HepG2 (cell line): ENCODE results near the gene SYN1. TPM values are rescaled to one million over a fixed set of nuclear protein-coding genes. Genes with fewer than 3 reads are reported as not detected.

ENCODE experiments used
- RBM39 ChIP-seq: fragments of 200-400 bp; formaldehyde crosslinking; IDR thresholded peaks from one replicate; pipeline ENCODE4 v1.6.1; 2018; ENCODE audit warnings: antibody characterized with exemption, mild to moderate bottlenecking, low read depth, low read length; ENCODE audit not compliant: poor library complexity, severe bottlenecking
- RXRA ChIP-seq: sonication (generic); formaldehyde crosslinking; IDR thresholded peaks from 2 replicates; pipeline ENCODE4 v1.5.1; 2020; ENCODE audit warnings: missing genetic modification reagents
- ZFX ChIP-seq: sonication (generic); formaldehyde crosslinking; IDR thresholded peaks from 2 replicates; pipeline ENCODE4 v1.4.0; 2020; ENCODE audit warnings: mild to moderate bottlenecking, low read depth, missing genetic modification reagents, moderate library complexity
- ZNF501 ChIP-seq: sonication (generic); formaldehyde crosslinking; IDR thresholded peaks from 2 replicates; pipeline ENCODE4 v1.5.1; 2020; ENCODE audit warnings: mild to moderate bottlenecking, moderate library complexity, missing genetic modification reagents
- ZNF724P ChIP-seq: sonication (generic); formaldehyde crosslinking; IDR thresholded peaks from 2 replicates; pipeline ENCODE4 v1.8.0; 2022; ENCODE audit warnings: missing genetic modification reagents, borderline replicate concordance
- polyA plus RNA-seq, 8 experiments: library from polyadenylated mRNA; depleted of rRNA in 3 of 8; stranded (reverse) in 7 of 8; unstranded in 1 of 8; fragments of >200 nt; fragmentation: Illumina TruSeq in 4 of 8; extraction: Trizol in 4 of 8; gene quantifications; 2 replicates each; pipeline versions ENCODE4 v1.2.1 to v1.2.3, GENCODE V29; 2011 to 2016; ENCODE audit warnings: low read depth in 4 of 8, missing spikeins in 1 of 8, mixed read lengths in 1 of 8; ENCODE audit not compliant: insufficient read depth in 1 of 8
- total RNA-seq, 5 experiments: library from RNA; depleted of rRNA; stranded (reverse); fragments of >200 nt; fragmentation: Illumina TruSeq; extraction: Trizol; gene quantifications; 2 replicates each; pipeline ENCODE4 v1.2.3, GENCODE V29; 2016; ENCODE audit warnings: low read depth in 1 of 5
- TF ChIP-seq, protein P1 (sequence below), 2 experiments: sonication (generic) in 1 of 2; formaldehyde crosslinking in 1 of 2; IDR thresholded peaks; 2 replicates each; pipeline versions ENCODE4 v1.6.1 to v1.9.0; 2014 to 2022; ENCODE audit warnings: antibody characterized with exemption in 1 of 2, borderline replicate concordance in 1 of 2, inconsistent platforms in 1 of 2, low read depth in 1 of 2, missing genetic modification reagents in 1 of 2
- TF ChIP-seq, protein P2 (sequence below): sonication (generic); formaldehyde crosslinking; IDR thresholded peaks from 2 replicates; pipeline ENCODE4 v1.4.0; 2020; ENCODE audit warnings: low read depth, missing genetic modification reagents
- TF ChIP-seq, protein P3 (sequence below): sonication (generic); formaldehyde crosslinking; IDR thresholded peaks from 2 replicates; pipeline ENCODE4 v1.5.1; 2020; ENCODE audit warnings: mild to moderate bottlenecking, missing genetic modification reagents, moderate library complexity
- TF ChIP-seq, protein P4 (sequence below): sonication (generic); formaldehyde crosslinking; IDR thresholded peaks from 2 replicates; pipeline ENCODE4; 2020; ENCODE audit warnings: missing genetic modification reagents, mild to moderate bottlenecking, borderline replicate concordance

Gene SYN1
- total and polyA plus RNA-seq, 2 of the 13 experiments (the other 11 are each of a cell fraction or from before 2014, with no cell fraction given): not detected

DNA sequence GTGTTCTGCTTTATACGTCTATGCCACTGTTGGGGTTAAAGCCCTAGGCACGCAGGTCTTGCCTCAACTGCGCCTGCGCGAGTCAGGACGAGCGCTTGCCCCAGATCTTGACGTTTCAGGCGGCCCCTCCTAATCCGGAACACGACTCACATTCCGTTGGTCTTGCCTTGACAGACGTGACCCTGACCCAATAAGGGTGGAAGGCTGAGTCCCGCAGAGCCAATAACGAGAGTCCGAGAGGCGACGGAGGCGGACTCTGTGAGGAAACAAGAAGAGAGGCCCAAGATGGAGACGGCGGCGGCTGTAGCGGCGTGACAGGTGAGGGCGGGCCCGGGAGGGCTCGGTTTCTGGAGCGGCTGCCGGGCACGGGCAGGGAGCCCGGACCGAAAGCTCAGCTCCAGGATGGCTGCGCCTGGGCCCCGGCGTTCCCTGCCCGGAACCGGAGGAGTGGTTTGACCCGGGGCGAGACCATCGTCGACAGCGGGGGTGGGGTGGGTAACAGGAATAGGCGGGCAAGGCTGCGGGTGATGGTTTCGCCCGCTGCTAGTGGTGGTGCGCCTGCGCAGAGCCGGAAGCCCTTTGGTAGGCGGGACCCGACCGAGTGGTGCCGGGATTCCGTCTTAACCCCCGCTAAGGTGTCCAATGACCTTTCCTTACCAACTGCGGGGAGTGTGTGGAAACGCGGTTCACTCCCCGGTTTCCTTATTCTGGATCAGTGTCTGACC lies 58.6 kb downstream of the SYN1 start, which contains the start of gene ARAF (continued):
- TF ChIP-seq, protein P1, sequence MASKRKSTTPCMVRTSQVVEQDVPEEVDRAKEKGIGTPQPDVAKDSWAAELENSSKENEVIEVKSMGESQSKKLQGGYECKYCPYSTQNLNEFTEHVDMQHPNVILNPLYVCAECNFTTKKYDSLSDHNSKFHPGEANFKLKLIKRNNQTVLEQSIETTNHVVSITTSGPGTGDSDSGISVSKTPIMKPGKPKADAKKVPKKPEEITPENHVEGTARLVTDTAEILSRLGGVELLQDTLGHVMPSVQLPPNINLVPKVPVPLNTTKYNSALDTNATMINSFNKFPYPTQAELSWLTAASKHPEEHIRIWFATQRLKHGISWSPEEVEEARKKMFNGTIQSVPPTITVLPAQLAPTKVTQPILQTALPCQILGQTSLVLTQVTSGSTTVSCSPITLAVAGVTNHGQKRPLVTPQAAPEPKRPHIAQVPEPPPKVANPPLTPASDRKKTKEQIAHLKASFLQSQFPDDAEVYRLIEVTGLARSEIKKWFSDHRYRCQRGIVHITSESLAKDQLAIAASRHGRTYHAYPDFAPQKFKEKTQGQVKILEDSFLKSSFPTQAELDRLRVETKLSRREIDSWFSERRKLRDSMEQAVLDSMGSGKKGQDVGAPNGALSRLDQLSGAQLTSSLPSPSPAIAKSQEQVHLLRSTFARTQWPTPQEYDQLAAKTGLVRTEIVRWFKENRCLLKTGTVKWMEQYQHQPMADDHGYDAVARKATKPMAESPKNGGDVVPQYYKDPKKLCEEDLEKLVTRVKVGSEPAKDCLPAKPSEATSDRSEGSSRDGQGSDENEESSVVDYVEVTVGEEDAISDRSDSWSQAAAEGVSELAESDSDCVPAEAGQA (IDR thresholded peaks at IDR 0.05; ENCODE audit: low read depth): no peak; the same call in 1 of the 2 replicates
- TF ChIP-seq, protein P1 (CRISPR knock-in tag; IDR thresholded peaks at IDR 0.05; ENCODE audit: borderline replicate concordance): no peak
- TF ChIP-seq, protein P2, sequence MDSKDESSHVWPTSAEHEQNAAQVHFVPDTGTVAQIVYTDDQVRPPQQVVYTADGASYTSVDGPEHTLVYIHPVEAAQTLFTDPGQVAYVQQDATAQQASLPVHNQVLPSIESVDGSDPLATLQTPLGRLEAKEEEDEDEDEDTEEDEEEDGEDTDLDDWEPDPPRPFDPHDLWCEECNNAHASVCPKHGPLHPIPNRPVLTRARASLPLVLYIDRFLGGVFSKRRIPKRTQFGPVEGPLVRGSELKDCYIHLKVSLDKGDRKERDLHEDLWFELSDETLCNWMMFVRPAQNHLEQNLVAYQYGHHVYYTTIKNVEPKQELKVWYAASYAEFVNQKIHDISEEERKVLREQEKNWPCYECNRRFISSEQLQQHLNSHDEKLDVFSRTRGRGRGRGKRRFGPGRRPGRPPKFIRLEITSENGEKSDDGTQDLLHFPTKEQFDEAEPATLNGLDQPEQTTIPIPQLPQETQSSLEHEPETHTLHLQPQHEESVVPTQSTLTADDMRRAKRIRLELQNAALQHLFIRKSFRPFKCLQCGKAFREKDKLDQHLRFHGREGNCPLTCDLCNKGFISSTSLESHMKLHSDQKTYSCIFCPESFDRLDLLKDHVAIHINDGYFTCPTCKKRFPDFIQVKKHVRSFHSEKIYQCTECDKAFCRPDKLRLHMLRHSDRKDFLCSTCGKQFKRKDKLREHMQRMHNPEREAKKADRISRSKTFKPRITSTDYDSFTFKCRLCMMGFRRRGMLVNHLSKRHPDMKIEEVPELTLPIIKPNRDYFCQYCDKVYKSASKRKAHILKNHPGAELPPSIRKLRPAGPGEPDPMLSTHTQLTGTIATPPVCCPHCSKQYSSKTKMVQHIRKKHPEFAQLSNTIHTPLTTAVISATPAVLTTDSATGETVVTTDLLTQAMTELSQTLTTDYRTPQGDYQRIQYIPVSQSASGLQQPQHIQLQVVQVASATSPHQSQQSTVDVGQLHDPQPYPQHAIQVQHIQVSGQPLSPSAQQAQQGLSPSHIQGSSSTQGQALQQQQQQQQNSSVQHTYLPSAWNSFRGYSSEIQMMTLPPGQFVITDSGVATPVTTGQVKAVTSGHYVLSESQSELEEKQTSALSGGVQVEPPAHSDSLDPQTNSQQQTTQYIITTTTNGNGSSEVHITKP (CRISPR knock-in tag): peak; percentile 99
- TF ChIP-seq, protein P3, sequence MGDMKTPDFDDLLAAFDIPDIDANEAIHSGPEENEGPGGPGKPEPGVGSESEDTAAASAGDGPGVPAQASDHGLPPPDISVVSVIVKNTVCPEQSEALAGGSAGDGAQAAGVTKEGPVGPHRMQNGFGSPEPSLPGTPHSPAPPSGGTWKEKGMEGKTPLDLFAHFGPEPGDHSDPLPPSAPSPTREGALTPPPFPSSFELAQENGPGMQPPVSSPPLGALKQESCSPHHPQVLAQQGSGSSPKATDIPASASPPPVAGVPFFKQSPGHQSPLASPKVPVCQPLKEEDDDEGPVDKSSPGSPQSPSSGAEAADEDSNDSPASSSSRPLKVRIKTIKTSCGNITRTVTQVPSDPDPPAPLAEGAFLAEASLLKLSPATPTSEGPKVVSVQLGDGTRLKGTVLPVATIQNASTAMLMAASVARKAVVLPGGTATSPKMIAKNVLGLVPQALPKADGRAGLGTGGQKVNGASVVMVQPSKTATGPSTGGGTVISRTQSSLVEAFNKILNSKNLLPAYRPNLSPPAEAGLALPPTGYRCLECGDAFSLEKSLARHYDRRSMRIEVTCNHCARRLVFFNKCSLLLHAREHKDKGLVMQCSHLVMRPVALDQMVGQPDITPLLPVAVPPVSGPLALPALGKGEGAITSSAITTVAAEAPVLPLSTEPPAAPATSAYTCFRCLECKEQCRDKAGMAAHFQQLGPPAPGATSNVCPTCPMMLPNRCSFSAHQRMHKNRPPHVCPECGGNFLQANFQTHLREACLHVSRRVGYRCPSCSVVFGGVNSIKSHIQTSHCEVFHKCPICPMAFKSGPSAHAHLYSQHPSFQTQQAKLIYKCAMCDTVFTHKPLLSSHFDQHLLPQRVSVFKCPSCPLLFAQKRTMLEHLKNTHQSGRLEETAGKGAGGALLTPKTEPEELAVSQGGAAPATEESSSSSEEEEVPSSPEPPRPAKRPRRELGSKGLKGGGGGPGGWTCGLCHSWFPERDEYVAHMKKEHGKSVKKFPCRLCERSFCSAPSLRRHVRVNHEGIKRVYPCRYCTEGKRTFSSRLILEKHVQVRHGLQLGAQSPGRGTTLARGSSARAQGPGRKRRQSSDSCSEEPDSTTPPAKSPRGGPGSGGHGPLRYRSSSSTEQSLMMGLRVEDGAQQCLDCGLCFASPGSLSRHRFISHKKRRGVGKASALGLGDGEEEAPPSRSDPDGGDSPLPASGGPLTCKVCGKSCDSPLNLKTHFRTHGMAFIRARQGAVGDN (CRISPR knock-in tag): peak; percentile 79
- TF ChIP-seq ZNF724P (CRISPR knock-in tag): no peak
- TF ChIP-seq RBM39: peak; percentile 41
- TF ChIP-seq ZNF501 (CRISPR knock-in tag): peak; percentile 68; the same call in 1 of the 2 replicates
- 0 out of 2 replicates have a peak, but pooled peaks have one; percentile 21 for TF ChIP-seq RXRA (CRISPR knock-in tag)
- TF ChIP-seq ZFX (CRISPR knock-in tag): peak; percentile 68
- TF ChIP-seq, protein P4, sequence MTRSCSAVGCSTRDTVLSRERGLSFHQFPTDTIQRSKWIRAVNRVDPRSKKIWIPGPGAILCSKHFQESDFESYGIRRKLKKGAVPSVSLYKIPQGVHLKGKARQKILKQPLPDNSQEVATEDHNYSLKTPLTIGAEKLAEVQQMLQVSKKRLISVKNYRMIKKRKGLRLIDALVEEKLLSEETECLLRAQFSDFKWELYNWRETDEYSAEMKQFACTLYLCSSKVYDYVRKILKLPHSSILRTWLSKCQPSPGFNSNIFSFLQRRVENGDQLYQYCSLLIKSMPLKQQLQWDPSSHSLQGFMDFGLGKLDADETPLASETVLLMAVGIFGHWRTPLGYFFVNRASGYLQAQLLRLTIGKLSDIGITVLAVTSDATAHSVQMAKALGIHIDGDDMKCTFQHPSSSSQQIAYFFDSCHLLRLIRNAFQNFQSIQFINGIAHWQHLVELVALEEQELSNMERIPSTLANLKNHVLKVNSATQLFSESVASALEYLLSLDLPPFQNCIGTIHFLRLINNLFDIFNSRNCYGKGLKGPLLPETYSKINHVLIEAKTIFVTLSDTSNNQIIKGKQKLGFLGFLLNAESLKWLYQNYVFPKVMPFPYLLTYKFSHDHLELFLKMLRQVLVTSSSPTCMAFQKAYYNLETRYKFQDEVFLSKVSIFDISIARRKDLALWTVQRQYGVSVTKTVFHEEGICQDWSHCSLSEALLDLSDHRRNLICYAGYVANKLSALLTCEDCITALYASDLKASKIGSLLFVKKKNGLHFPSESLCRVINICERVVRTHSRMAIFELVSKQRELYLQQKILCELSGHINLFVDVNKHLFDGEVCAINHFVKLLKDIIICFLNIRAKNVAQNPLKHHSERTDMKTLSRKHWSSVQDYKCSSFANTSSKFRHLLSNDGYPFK (CRISPR knock-in tag): peak; percentile 85; the same call in 1 of the 2 replicates
